Suprapubic skin (tissue), 4 donors: ENCODE results near the gene COL18A1. TPM values are rescaled to one million over a fixed set of nuclear protein-coding genes. Genes with fewer than 3 reads are reported as not detected.

ENCODE experiments used
- DNase-seq, 2 donors: peaks; one replicate each; pipeline ENCODE4 v3.0.0-alpha.2; 2019; ENCODE audit warnings: low spot score in 2 of 2
- H3K27ac ChIP-seq: fragments of 200-600 bp; sonication (generic); one replicate; pipeline ENCODE4 v1.5.1; 2019
- H3K27me3 ChIP-seq: fragments of 200-600 bp; sonication (generic); one replicate; pipeline ENCODE4 v1.5.1; 2019
- H3K36me3 ChIP-seq: fragments of 200-600 bp; sonication (generic); one replicate; pipeline ENCODE4 v1.5.1; 2019
- H3K4me1 ChIP-seq: fragments of 200-600 bp; sonication (generic); one replicate; pipeline ENCODE4 v1.5.1; 2019
- H3K4me3 ChIP-seq: fragments of 200-600 bp; sonication (generic); one replicate; pipeline ENCODE4 v1.5.1; 2019; ENCODE audit warnings: mild to moderate bottlenecking
- H3K9me3 ChIP-seq: fragments of 200-600 bp; sonication (generic); one replicate; pipeline ENCODE4 v1.5.1; 2019
- CTCF ChIP-seq, 2 donors: fragments of 200-600 bp in 1 of 2; fragments of 450-650 bp in 1 of 2; sonication (generic) in 1 of 2; IDR thresholded peaks; one replicate each; pipeline ENCODE4 v1.5.1; 2016 to 2019; ENCODE audit warnings: antibody characterized with exemption in 2 of 2, mild to moderate bottlenecking in 1 of 2, moderate library complexity in 1 of 2
- EP300 ChIP-seq: sonication (generic); formaldehyde crosslinking; IDR thresholded peaks from one replicate; pipeline ENCODE4 v1.6.1; 2017; ENCODE audit warnings: antibody characterized with exemption
- POLR2A ChIP-seq, 2 donors: fragments of 450-650 bp; IDR thresholded peaks; one replicate each; pipeline ENCODE4 v1.6.1; 2017; ENCODE audit warnings: antibody characterized with exemption in 2 of 2, mild to moderate bottlenecking in 2 of 2, moderate library complexity in 2 of 2
- POLR2AphosphoS5 ChIP-seq, 3 donors: sonication (generic); formaldehyde crosslinking; IDR thresholded peaks; one replicate each; pipeline ENCODE4 v1.6.1; 2017; ENCODE audit warnings: antibody characterized with exemption in 3 of 3
- WGBS: methylation state at CpG from one replicate; pipeline ENCODE4 v1.1.5; 2018; 5-methylcytosine and 5-hydroxymethylcytosine counted together
- total RNA-seq, 4 donors: library from RNA; depleted of rRNA; stranded (reverse); fragments of >200 nt; gene quantifications; one replicate each; pipeline ENCODE4 v1.1.0, GENCODE V29; 2016

Gene COL18A1
- total RNA-seq, 4 donors from 2014 or later, result 71.9 to 157 (median 101) TPM

GRCh38 chr21:45408271-45408791 is 3.4 kb downstream of the COL18A1 start:
- Histone ChIP-seq H3K27ac (no peak overlapping the region), H3K36me3 (no peaks in the 10 kb centered on the region), H3K4me3 (no peak overlapping the region), H3K4me1 (peaks cover 75% of the 10 kb centered on the region), H3K27me3 (no peaks in the 10 kb centered on the region), H3K9me3 (no peaks in the 10 kb centered on the region)
- WGBS, result no CpG with 5 or more reads among the region's 10 CpGs
- DNase-seq, result no peak
- no peak for TF ChIP-seq CTCF (IDR thresholded peaks at IDR 0.05)
- no peak for TF ChIP-seq EP300
- no peak for TF ChIP-seq POLR2AphosphoS5 (IDR thresholded peaks at IDR 0.05)
- TF ChIP-seq POLR2A (IDR thresholded peaks at IDR 0.05), result no peak

GRCh38 chr21:45408801-45409261 is 3.9 kb downstream of the COL18A1 start:
- WGBS, result 56% methylated on average over 9 of the region's 9 CpGs
- Histone ChIP-seq H3K27ac (peak overlapping the region; percentile 47), H3K9me3 (no peaks in the 10 kb centered on the region), H3K27me3 (no peaks in the 10 kb centered on the region), H3K4me1 (peaks cover 70% of the 10 kb centered on the region), H3K36me3 (no peaks in the 10 kb centered on the region), H3K4me3 (no peak overlapping the region)
- DNase-seq, result no peak
- no peak for TF ChIP-seq CTCF (IDR thresholded peaks at IDR 0.05)
- TF ChIP-seq EP300, result no peak
- TF ChIP-seq POLR2A (IDR thresholded peaks at IDR 0.05), result no peak
- TF ChIP-seq POLR2AphosphoS5 (IDR thresholded peaks at IDR 0.05), result no peak

GRCh38 chr21:45409466-45410150 is 4.6 kb downstream of the COL18A1 start:
- H3K36me3 ChIP-seq, result no peaks in the 10 kb centered on the region
- TF ChIP-seq POLR2A (IDR thresholded peaks at IDR 0.05) (no peak), CTCF (IDR thresholded peaks at IDR 0.05) (no peak)
- H3K4me3 ChIP-seq, result peak overlapping the region; percentile 5
- peak overlapping the region; percentile 65 for H3K27ac ChIP-seq
- no peak for DNase-seq
- peaks cover 63% of the 10 kb centered on the region for H3K4me1 ChIP-seq
- H3K9me3 ChIP-seq, result no peaks in the 10 kb centered on the region
- 56% methylated on average over 8 of the region's 29 CpGs for WGBS
- H3K27me3 ChIP-seq, result no peaks in the 10 kb centered on the region

GRCh38 chr21:45410151-45410864 is 5.3 kb downstream of the COL18A1 start:
- 72% methylated on average over 22 of the region's 28 CpGs for WGBS
- H3K4me1 ChIP-seq, result peaks cover 60% of the 10 kb centered on the region
- no peak for DNase-seq
- H3K27me3 ChIP-seq, result no peaks in the 10 kb centered on the region
- TF ChIP-seq POLR2A (IDR thresholded peaks at IDR 0.05) (no peak), EP300 (no peak), CTCF (IDR thresholded peaks at IDR 0.05) (no peak)
- H3K4me3 ChIP-seq, result peak overlapping the region; percentile 5
- no peaks in the 10 kb centered on the region for H3K36me3 ChIP-seq
- peak overlapping the region; percentile 65 for H3K27ac ChIP-seq
- H3K9me3 ChIP-seq, result no peaks in the 10 kb centered on the region
